Activated CD4-positive, alpha-beta T cell treated with anti-CD3 and anti-CD28 coated beads, Interleukin-2, amount 10 ng/mL, durations not matched to agents 24 days and 14 days (primary cell): ENCODE results near the gene PRELID1. TPM values are rescaled to one million over a fixed set of nuclear protein-coding genes. Genes with fewer than 3 reads are reported as not detected.
A peak's percentile ranks its signal among the peaks of the same experiment; 100 is the strongest.
"Not testable (repeated sequence)": the region's sequence is repeated elsewhere in the genome, so short reads cannot be mapped to it uniquely, and the experiment has no call there.

ENCODE experiments used
- DNase-seq: peaks from one replicate; pipeline ENCODE4 v3.0.0; 2022
- H3K27ac Mint-ChIP-seq: one replicate; pipeline ENCODE4 v1.8.0; 2022; ENCODE audit warnings: mild to moderate bottlenecking, mixed read lengths
- H3K27me3 Mint-ChIP-seq: one replicate; pipeline ENCODE4 v1.8.0; 2022; ENCODE audit warnings: mixed read lengths
- H3K36me3 Mint-ChIP-seq: one replicate; pipeline ENCODE4 v1.8.0; 2022; ENCODE audit warnings: low read depth, mild to moderate bottlenecking, mixed read lengths
- H3K4me1 Mint-ChIP-seq: one replicate; pipeline ENCODE4 v1.8.0; 2021; ENCODE audit warnings: mixed read lengths
- H3K4me3 Mint-ChIP-seq: one replicate; pipeline ENCODE4 v1.8.0; 2022; ENCODE audit warnings: mild to moderate bottlenecking, moderate library complexity, mixed read lengths
- H3K9me3 Mint-ChIP-seq: one replicate; pipeline ENCODE4 v1.8.0; 2021; ENCODE audit warnings: mixed read lengths
- intact Hi-C: fragments of 100-400 bp; cut with micrococcal nuclease; formaldehyde crosslinking; loops from one replicate; pipeline ENCODE4 v1.15.1; 2023
- total RNA-seq: library from RNA; stranded (reverse); gene quantifications from 2 replicates; pipeline ENCODE4 v1.2.3, GENCODE V29; 2022

Gene PRELID1
- total RNA-seq, 1 donor from 2014 or later = 248 TPM

DNA sequence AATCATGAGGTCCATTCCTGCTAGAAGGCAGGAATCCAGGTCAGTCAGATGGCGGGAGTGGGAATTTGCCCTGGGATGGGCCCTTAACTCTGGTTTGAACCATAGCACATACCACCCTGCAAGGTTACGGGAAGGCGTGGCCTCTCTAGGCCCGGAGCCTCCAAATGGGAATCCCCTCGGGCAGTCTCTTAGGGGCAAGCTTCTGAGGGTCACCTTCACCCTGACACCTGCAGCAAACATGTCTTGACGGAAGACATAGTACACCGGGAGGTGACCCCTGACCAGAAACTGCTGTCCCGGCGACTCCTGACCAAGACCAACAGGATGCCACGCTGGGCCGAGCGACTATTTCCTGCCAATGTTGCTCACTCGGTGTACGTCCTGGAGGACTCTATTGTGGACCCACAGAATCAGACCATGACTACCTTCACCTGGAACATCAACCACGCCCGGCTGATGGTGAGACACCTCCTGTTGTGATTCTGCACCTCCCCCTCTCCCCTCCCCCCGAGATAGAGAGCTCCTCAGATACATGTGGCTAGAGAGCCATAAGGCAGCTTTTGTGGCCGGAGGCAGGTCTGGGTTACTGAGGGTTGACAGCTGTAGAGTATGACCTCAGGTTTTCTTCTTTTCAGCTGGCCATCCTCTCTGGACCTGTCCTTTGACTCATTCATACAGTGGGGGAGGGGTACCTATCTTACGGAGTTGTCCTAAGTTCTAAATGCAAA, 957 bp downstream of the PRELID1 start:
- H3K27me3 Mint-ChIP-seq = no peaks in the 10 kb centered on the region
- H3K36me3 Mint-ChIP-seq = peaks cover 56% of the 10 kb centered on the region
- DNase-seq = peak; percentile 75
- H3K9me3 Mint-ChIP-seq = no peaks in the 10 kb centered on the region
- H3K27ac Mint-ChIP-seq = peak overlapping the region; percentile 88
- H3K4me1 Mint-ChIP-seq = peaks cover 60% of the 10 kb centered on the region
- intact Hi-C loops = no loop called here
- H3K4me3 Mint-ChIP-seq = peak overlapping the region; percentile 98

DNA sequence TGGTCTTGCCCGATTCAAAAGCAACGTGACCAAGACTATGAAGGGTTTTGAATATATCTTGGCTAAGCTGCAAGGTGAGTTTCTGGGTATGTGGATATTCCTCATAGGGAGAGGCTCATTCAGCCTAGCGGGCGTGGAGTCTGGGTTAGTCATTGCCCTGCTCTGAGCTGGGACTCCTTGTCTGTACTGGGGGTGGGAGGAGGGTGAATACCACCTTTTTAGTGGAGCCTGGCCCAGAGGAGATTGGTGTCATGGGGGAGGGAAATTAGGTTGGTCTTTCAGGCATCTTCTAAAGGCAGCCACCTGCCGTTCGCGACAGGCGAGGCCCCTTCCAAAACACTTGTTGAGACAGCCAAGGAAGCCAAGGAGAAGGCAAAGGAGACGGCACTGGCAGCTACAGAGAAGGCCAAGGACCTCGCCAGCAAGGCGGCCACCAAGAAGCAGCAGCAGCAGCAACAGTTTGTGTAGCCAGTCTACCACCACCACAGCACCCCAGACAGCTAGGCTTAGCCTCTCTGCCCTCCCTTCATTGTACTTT, 2.6 kb downstream of the PRELID1 start:
- Mint-ChIP-seq H3K27ac (peak overlapping the region; percentile 28), H3K4me3 (peak overlapping the region; percentile 11), H3K36me3 (peaks cover 47% of the 10 kb centered on the region), H3K4me1 (peaks cover 56% of the 10 kb centered on the region)
- intact Hi-C loops, H3K9me3 Mint-ChIP-seq, DNase-seq, H3K27me3 Mint-ChIP-seq: not testable (repeated sequence)

GRCh38 chr5:177306674-177307543, 3.3 kb downstream of the PRELID1 start:
- Mint-ChIP-seq H3K27me3 (no peaks in the 10 kb centered on the region), H3K9me3 (no peaks in the 10 kb centered on the region), H3K27ac (peak overlapping the region; percentile 72), H3K4me1 (peaks cover 50% of the 10 kb centered on the region), H3K36me3 (peaks cover 43% of the 10 kb centered on the region), H3K4me3 (no peak overlapping the region)
- intact Hi-C loops = no loop called here
- DNase-seq = no peak

DNA sequence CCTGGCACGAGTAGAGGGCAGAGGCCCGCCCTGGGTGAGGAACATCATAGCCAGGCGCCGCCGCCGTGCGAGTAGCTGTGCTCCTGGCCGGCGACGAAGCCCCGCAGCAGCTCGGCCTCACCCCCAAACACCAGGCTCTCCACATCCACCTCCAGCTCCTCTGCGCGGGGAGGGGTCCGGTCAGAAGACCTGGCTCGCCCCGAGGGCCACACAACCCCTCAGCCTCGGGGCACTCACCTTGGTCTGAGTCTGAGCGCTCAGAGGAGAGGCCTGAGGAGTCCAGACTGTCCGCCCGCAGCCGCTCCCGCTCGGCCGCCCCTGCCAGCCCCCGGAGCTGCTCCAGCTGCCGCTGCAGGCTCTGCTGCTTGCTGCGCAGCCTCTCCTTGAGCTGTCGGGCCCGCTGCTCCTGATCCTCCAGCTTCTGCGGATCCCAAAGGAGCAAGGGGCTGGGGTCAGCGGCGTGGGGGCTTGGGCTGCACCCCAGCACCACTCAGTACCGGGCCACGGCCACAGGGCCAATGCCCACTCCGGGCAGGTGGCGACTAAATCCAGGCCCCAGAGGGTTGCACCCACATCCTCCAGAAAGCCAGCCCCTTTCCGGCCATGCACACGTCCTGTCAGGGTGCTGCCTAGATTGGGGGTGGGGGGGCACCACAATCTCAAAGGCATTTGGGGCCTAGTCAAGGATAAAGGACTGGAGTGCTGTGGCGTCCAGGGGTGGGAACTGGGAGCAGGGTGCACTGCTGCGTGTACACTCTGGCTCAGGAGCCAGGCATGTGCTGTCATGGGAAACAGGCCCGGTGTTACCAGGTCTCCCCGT, 4.2 kb downstream of the PRELID1 start:
- Mint-ChIP-seq H3K27ac (no peak overlapping the region), H3K4me3 (no peak overlapping the region), H3K9me3 (no peaks in the 10 kb centered on the region), H3K4me1 (peaks cover 44% of the 10 kb centered on the region), H3K36me3 (peaks cover 38% of the 10 kb centered on the region), H3K27me3 (no peaks in the 10 kb centered on the region)
- intact Hi-C loops = loop anchor here (2.0 kb wide), 2 partner anchors 147 to 193 kb away; no protein-coding TSS in a partner anchor
- DNase-seq = no peak

DNA sequence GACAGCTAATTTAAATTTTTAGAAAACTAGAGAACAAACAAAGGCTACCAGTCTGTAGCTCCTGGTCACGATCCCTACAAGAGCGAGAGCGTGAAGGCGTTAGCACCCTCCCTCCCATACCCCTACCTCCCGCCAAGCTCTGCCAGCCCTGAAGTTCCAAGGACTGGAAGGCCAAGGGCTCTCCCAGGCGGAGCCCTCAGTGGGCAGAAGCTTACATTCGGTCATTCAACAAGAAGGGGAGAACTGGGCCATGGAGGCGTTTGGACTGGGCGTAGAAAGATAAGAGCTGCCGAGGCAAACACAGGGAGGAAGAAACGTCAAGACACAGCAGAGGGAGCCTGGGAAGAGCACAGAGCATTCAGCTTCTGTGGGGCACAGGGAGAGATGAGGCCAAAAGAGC, 5.1 kb downstream of the PRELID1 start:
- Mint-ChIP-seq H3K27ac (peak overlapping the region; percentile 54), H3K4me1 (peaks cover 49% of the 10 kb centered on the region), H3K27me3 (no peaks in the 10 kb centered on the region), H3K36me3 (peaks cover 36% of the 10 kb centered on the region), H3K9me3 (no peaks in the 10 kb centered on the region), H3K4me3 (peak overlapping the region; percentile 24)
- intact Hi-C loops = loop anchor here (2.0 kb wide), 2 partner anchors 146 to 194 kb away; no protein-coding TSS in a partner anchor
- DNase-seq = no peak

GRCh38 chr5:177309351-177310191, 6.0 kb downstream of the PRELID1 start:
- H3K27ac Mint-ChIP-seq = peak overlapping the region; percentile 56

GRCh38 chr5:177310332-177310731, 6.7 kb downstream of the PRELID1 start:
- no peaks in the 10 kb centered on the region for H3K27me3 Mint-ChIP-seq
- H3K4me3 Mint-ChIP-seq = peak overlapping the region; percentile 85
- H3K36me3 Mint-ChIP-seq = peaks cover 21% of the 10 kb centered on the region
- H3K9me3 Mint-ChIP-seq = no peaks in the 10 kb centered on the region
- H3K4me1 Mint-ChIP-seq = peaks cover 39% of the 10 kb centered on the region
- intact Hi-C loops = loop anchor here (2.0 kb wide), 1 partner anchor 190 kb away; no protein-coding TSS in a partner anchor
- H3K27ac Mint-ChIP-seq = no peak overlapping the region
- no peak for DNase-seq

More at GRCh38 chr5:177309351-177310191, 6.0 kb downstream of the PRELID1 start:
- Mint-ChIP-seq H3K4me3 (peak overlapping the region; percentile 78), H3K4me1 (peaks cover 45% of the 10 kb centered on the region), H3K9me3 (no peaks in the 10 kb centered on the region), H3K36me3 (peaks cover 29% of the 10 kb centered on the region), H3K27me3 (no peaks in the 10 kb centered on the region)
- intact Hi-C loops = loop anchor here (2.0 kb wide), 3 partner anchors 145 to 195 kb away; no protein-coding TSS in a partner anchor
- peak; percentile 93 for DNase-seq

GRCh38 chr5:177310757-177311391, 7.3 kb downstream of the PRELID1 start:
- H3K27ac Mint-ChIP-seq = peak overlapping the region; percentile 80
- DNase-seq = peak; percentile 84
- H3K4me3 Mint-ChIP-seq = peak overlapping the region; percentile 85
- peaks cover 33% of the 10 kb centered on the region for H3K4me1 Mint-ChIP-seq
- H3K9me3 Mint-ChIP-seq = no peaks in the 10 kb centered on the region
- H3K27me3 Mint-ChIP-seq = no peaks in the 10 kb centered on the region
- H3K36me3 Mint-ChIP-seq = peaks cover 16% of the 10 kb centered on the region
- intact Hi-C loops = loop anchor here (2.0 kb wide), 1 partner anchor 190 kb away; no protein-coding TSS in a partner anchor

DNA sequence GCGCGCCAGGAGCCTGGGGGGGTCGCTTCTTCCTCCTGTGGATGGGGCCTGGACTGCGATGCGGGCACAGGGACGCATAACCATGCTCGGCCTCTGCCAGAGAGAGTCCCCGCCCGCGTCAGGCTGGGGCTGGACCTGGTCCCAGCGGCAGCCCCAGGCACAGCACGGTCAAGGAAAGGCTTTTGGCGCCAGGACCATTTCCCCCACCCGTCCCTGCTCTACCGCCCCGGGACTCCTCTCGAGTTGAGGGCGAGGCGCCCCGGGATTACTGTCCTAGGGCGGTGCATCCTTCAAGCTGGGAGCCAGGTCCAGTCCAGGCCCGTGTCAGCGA, 7.8 kb downstream of the PRELID1 start:
- Mint-ChIP-seq H3K4me1 (peaks cover 33% of the 10 kb centered on the region), H3K4me3 (peak overlapping the region; percentile 85), H3K27me3 (no peaks in the 10 kb centered on the region), H3K9me3 (no peaks in the 10 kb centered on the region), H3K27ac (peak overlapping the region; percentile 72), H3K36me3 (peaks cover 11% of the 10 kb centered on the region)
- intact Hi-C loops = loop anchor here (2.0 kb wide), 1 partner anchor 189 kb away; no protein-coding TSS in a partner anchor
- no peak for DNase-seq

DNA sequence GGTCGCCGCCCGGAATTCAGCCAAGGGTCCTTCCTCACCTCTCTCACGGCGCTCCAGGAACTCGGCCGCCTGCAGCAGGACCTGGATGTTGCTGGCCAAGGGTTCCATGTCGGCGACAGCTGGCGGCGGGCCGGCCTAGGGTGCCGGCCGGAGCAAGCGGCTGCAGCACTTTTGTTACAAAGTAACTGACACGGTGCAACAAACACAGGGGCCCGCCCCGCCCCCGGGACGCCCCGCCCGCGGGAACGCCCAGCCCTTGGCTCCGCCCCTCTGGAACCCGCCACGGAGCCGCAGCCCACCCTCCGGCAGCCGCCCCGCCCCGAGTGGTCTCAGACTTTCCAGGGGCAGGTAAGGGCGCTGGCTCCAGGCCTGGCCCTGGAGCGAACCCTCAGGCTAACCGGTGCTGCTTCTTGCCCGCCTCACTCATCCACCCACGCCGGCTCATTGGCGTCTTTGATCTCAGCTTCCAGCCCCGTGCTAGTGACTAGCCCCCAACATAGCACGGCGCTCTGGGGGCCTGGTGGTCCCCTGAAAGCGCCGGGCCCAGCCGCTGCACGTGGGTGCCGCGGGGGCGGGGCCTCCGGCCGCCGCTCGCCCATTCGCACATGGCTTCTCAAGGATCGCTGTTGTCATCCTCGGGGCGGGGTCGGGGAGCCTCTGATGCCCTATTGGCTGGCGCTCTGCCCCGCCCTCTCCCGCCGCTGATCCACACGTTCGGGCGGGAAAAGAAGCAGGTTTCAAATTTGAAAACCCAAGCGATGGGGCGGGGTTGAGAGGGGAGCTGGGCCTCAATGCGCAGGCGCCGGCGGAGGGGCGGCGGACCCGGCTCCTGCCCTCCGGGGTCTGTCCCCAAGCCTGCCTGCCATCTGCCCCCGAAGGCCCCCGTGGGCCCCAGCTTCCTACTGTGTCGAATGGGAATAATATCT, 8.4 kb downstream of the PRELID1 start, which contains the start of gene MXD3:
TSS of gene MXD3 (minus strand) at position 176 of the 926 bp plus-strand sequence. CDS start at position 108, 68 bp downstream.
- Mint-ChIP-seq H3K27ac (peak within 1 kb of the TSS; percentile 93), H3K4me1 (peaks cover 31% of the 10 kb centered on the region), H3K36me3 (peaks cover 5% of the 10 kb centered on the region), H3K27me3 (no peaks in the 10 kb centered on the region), H3K9me3 (no peaks in the 10 kb centered on the region), H3K4me3 (peak within 1 kb of the TSS; percentile 85)
- intact Hi-C loops = loop anchor here (1.0 to 2.0 kb wide), 3 partner anchors 9 to 189 kb away; partner anchors contain the start of genes LMAN2, PRELID1 and RAB24
- peak; percentile 99 for DNase-seq

DNA sequence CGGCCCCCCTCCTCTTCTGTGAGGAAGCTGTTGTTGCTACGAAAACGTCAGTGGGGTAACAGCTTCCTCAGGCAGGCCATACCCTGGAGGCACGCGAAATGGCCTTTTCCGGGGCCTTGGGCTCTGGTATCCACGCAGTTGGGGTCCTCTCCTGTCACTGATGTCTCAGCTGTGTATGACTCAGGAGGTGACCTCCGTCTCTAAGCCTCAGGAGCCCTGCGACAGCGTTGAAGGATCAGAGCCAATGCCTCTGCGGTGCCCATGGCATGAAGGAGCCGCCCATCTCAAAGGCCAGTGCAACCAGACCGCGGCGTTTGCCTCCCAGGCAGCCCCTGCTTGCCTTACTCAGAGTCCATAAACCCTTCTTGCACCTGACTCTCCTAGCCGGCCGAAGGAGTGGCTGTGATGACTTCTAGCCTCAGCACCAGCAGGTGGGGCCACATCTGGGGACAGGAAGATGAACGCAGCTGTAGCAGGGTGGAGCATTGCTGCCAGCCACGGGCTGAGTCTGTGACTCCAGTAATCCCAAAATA, 9.1 kb downstream of the PRELID1 start:
- no peaks in the 10 kb centered on the region for H3K9me3 Mint-ChIP-seq
- H3K27ac Mint-ChIP-seq = peak overlapping the region; percentile 93
- peak overlapping the region; percentile 85 for H3K4me3 Mint-ChIP-seq
- intact Hi-C loops = loop anchor here (1.0 kb wide), 2 partner anchors 9 to 39 kb away; partner anchors contain the start of genes LMAN2, PRELID1 and RAB24
- peaks cover 4% of the 10 kb centered on the region for H3K36me3 Mint-ChIP-seq
- no peaks in the 10 kb centered on the region for H3K27me3 Mint-ChIP-seq
- H3K4me1 Mint-ChIP-seq = peaks cover 30% of the 10 kb centered on the region
- peak; percentile 87 for DNase-seq
